Right atrium auricular region (tissue), 2 donors: ENCODE data around the gene STK11IP. TPM values are rescaled to one million over a fixed set of nuclear protein-coding genes. Genes with fewer than 3 reads are reported as not detected.

Source experiments
- DNase-seq: peaks from one replicate; pipeline ENCODE4 v3.0.0-alpha.2; 2019; ENCODE audit warnings: low spot score
- H3K27ac ChIP-seq, 2 donors: fragments of 200-600 bp; sonication (generic); 1 replicate in 1 of 2; 2 replicates in 1 of 2; pipeline ENCODE4 v1.5.1; 2016 to 2019
- H3K27me3 ChIP-seq, 2 donors: fragments of 200-600 bp; sonication (generic); one replicate each; pipeline versions ENCODE4 v1.5.1 to v1.6.0; 2017 to 2019
- H3K36me3 ChIP-seq: fragments of 200-600 bp; sonication (generic); one replicate; pipeline ENCODE4 v1.5.1; 2016
- H3K4me1 ChIP-seq, 2 donors: fragments of 200-600 bp; sonication (generic); one replicate each; pipeline versions ENCODE4 v1.5.1 to v1.6.0; 2017 to 2019
- H3K4me3 ChIP-seq, 2 donors: fragments of 200-600 bp; sonication (generic); 1 replicate in 1 of 2; 2 replicates in 1 of 2; pipeline ENCODE4 v1.5.1; 2017 to 2019; ENCODE audit warnings: mild to moderate bottlenecking in 1 of 2, moderate library complexity in 1 of 2
- H3K9me3 ChIP-seq, 2 donors: fragments of 200-600 bp; sonication (generic); one replicate each; pipeline ENCODE4 v1.5.1; 2019
- CTCF ChIP-seq, 2 donors: fragments of 200-600 bp; sonication (generic); IDR thresholded peaks; one replicate each; pipeline ENCODE4 v1.5.1; 2019; ENCODE audit warnings: antibody characterized with exemption in 2 of 2
- total RNA-seq, 2 donors: library from RNA; depleted of rRNA; stranded (reverse); fragments of >200 nt; gene quantifications; one replicate each; pipeline ENCODE4 v1.1.0, GENCODE V29; 2016

Gene STK11IP
- total RNA-seq, 2 donors from 2014 or later, result 5.5 to 6.6 TPM

DNA sequence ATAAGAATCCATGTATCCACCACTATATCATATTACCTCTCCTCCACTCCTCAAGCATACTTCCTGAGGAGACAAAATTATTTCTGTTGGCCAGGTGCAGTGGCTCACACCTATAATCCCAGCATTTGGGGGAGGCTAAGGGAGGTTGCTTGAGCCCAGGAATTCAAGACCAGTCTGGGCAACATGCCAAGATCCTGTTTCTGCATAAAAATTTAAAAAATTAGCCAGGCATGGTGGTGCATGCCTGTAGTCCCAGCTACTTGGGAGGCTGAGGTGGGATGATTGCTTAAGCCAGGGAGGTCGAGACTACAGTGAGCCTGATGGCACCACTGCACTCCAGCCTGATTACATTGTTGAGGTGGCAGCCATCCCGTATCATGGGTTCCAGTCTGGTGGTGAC lies 16.3 kb upstream of the STK11IP start:
- no peaks in the 10 kb centered on the region for H3K9me3 ChIP-seq
- TF ChIP-seq CTCF (IDR thresholded peaks at IDR 0.05), result no peak
- no peak overlapping the region for H3K4me3 ChIP-seq
- DNase-seq, result no peak
- H3K27me3 ChIP-seq, result no peaks in the 10 kb centered on the region
- no peaks in the 10 kb centered on the region for H3K36me3 ChIP-seq
- no peak overlapping the region for H3K27ac ChIP-seq
- H3K4me1 ChIP-seq, result no peaks in the 10 kb centered on the region

DNA sequence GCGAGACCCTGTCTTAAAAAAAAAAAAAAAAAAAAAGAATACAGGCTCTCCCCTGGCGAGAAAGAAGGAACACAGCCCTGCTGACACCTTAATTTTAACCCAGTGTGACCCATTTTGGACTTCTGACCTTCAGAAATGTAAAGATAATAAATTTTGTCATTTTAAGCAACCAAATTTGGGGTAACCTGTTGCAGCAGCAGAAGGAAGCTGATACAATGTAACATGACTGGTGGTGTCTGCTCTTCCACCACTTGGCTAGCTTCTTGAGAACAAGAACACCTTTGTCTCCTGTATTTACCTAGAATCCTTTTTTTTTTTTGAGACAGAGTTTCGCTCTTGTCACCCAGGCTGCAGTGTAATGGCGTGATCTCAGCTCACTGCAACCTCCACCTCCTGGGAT lies 6.6 kb upstream of the STK11IP start:
- Histone ChIP-seq H3K4me1 (peaks cover 0 to 2% of the 10 kb centered on the region in 2 donors), H3K27me3 (no peaks in the 10 kb centered on the region), H3K4me3 (no peak overlapping the region), H3K27ac (no peak overlapping the region), H3K36me3 (no peaks in the 10 kb centered on the region), H3K9me3 (no peaks in the 10 kb centered on the region)
- no peak for TF ChIP-seq CTCF (IDR thresholded peaks at IDR 0.05)
- DNase-seq, result no peak

- DNase-seq, result no peak
- no peaks in the 10 kb centered on the region for H3K9me3 ChIP-seq
- TF ChIP-seq CTCF (IDR thresholded peaks at IDR 0.05), result no peak
- peaks cover 0 to 13% of the 10 kb centered on the region in 2 donors for H3K4me1 ChIP-seq
- peak overlapping the region in 1 of 2 donors; percentile 7 for H3K27ac ChIP-seq
- H3K27me3 ChIP-seq, result no peaks in the 10 kb centered on the region
- no peak overlapping the region for H3K4me3 ChIP-seq
- H3K36me3 ChIP-seq, result no peaks in the 10 kb centered on the region
Measured at GRCh38 chr2:219592736-219593135, 4.9 kb upstream of the STK11IP start.

DNA sequence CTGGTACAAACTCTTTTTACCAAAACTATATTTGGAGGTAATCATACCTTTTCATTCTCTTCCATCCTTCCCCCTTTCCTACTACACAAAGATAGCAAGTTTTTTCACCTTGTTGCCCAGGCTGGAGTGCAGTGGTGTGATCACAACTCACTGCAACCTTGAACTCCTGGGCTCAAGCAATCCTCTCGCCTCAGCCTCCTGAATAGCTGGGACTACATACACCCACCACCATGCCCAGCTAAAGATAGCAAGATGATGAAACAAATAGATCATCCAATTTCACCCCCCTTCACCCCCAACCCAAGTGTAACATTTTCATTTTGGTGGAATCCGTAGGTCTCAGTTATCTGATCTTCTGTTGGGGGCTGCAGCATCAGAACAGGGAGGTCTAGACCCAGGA lies 4.5 kb upstream of the STK11IP start:
- no peak for DNase-seq
- Histone ChIP-seq H3K36me3 (no peaks in the 10 kb centered on the region), H3K9me3 (no peaks in the 10 kb centered on the region), H3K27ac (peak overlapping the region in 1 of 2 donors; percentile 7), H3K4me1 (peaks cover 0 to 13% of the 10 kb centered on the region in 2 donors), H3K27me3 (no peaks in the 10 kb centered on the region), H3K4me3 (no peak overlapping the region)
- no peak for TF ChIP-seq CTCF (IDR thresholded peaks at IDR 0.05)

- H3K9me3 ChIP-seq, result no peaks in the 10 kb centered on the region
Measured at GRCh38 chr2:219595256-219595655, 2.4 kb upstream of the STK11IP start.

More at GRCh38 chr2:219595256-219595655, 2.4 kb upstream of the STK11IP start:
- Histone ChIP-seq H3K27ac (peak overlapping the region; percentile 89 to 98), H3K27me3 (no peaks in the 10 kb centered on the region), H3K4me1 (peaks cover 0 to 23% of the 10 kb centered on the region in 2 donors), H3K4me3 (no peak overlapping the region), H3K36me3 (no peaks in the 10 kb centered on the region)
- DNase-seq, result no peak
- no peak for TF ChIP-seq CTCF (IDR thresholded peaks at IDR 0.05)
